SW 1271 (cell line): Measurements from ENCODE around the gene NLRP3.
"Not testable (repeated sequence)": the region's sequence is repeated elsewhere in the genome, so short reads cannot be mapped to it uniquely, and the experiment has no call there.

Experiments
- DNase-seq, 2 experiments: peaks; one replicate each; lab custom pipeline; 2025; lab: John Stamatoyannopoulos, UW

NLRP3 gene

GRCh38 chr1:247415423-247416361 is at the start of gene NLRP3:
NLRP3 (plus strand) TSS chr1:247416173; CDS start chr1:247418801, 2,628 bp downstream.
- peak; percentile 71 to 90 for DNase-seq

- not testable (repeated sequence) for DNase-seq
Observed at GRCh38 chr1:247366345-247366744, 49.6 kb upstream of the NLRP3 start.

- DNase-seq, result no peak
Observed at GRCh38 chr1:247366926-247367645, 48.9 kb upstream of the NLRP3 start.

- peak in 1 of 2 experiments; percentile 57 for DNase-seq
Observed at GRCh38 chr1:247367786-247368422, 48.1 kb upstream of the NLRP3 start.

- DNase-seq, result no peak
Observed at GRCh38 chr1:247368490-247369145, 47.4 kb upstream of the NLRP3 start.

- DNase-seq, result no peak
Observed at GRCh38 chr1:247370786-247371732, 44.9 kb upstream of the NLRP3 start.

- DNase-seq, result no peak
Observed at GRCh38 chr1:247371801-247372259, 44.1 kb upstream of the NLRP3 start.

GRCh38 chr1:247373721-247374141 is 42.2 kb upstream of the NLRP3 start:
- DNase-seq, result peak; percentile 38 to 73

GRCh38 chr1:247374651-247375334 is 41.2 kb upstream of the NLRP3 start:
- not testable (repeated sequence) for DNase-seq

- DNase-seq, result no peak
Observed at GRCh38 chr1:247375747-247376146, 40.2 kb upstream of the NLRP3 start.

- no peak for DNase-seq
Observed at GRCh38 chr1:247376659-247377058, 39.3 kb upstream of the NLRP3 start.

GRCh38 chr1:247377656-247378055 is 38.3 kb upstream of the NLRP3 start:
- DNase-seq, result not testable (repeated sequence)

- no peak for DNase-seq
Observed at GRCh38 chr1:247378334-247379073, 37.5 kb upstream of the NLRP3 start.

GRCh38 chr1:247385283-247385682 is 30.7 kb upstream of the NLRP3 start:
- no peak for DNase-seq

- no peak for DNase-seq
Observed at GRCh38 chr1:247386217-247386616, 29.8 kb upstream of the NLRP3 start.

- no peak for DNase-seq
Observed at GRCh38 chr1:247386687-247387086, 29.3 kb upstream of the NLRP3 start.

GRCh38 chr1:247387096-247387495 is 28.9 kb upstream of the NLRP3 start:
- no peak for DNase-seq

- no peak for DNase-seq
Observed at GRCh38 chr1:247387565-247387964, 28.4 kb upstream of the NLRP3 start.

- DNase-seq, result peak; percentile 64 to 85
Observed at GRCh38 chr1:247390116-247390791, 25.7 kb upstream of the NLRP3 start.
